ENCODE measurements around the gene TRDMT1.

TRDMT1 gene

DNA sequence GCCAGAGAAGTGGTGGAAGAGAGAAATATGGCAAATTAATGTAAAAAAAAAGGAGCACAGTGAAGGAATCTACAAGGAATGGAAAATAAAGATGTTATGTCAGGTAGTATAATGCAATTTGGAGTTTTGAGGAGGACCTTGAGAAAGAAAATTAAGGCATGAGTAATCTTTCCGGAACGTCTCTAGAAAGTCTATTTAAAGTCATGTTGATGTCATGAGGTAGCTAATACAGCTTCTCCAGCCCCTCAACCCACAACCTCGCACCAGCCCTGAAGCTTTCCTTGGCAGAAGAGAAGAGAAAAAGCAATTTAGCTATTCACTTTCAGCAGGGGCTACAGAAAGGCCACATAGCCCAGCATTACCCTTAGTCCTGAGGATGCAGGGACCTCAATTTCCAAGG lies 22.5 kb downstream of the TRDMT1 start:
- Mint-ChIP-seq H3K9me3 (no peaks in the 10 kb centered on the region), H3K27me3 (no peaks in the 10 kb centered on the region), H3K27ac (no peak overlapping the region), H3K4me1 (peaks cover 22% of the 10 kb centered on the region), H3K4me3 (no peak overlapping the region)
- DNase-seq (no peak), ATAC-seq (no peak)

DNA sequence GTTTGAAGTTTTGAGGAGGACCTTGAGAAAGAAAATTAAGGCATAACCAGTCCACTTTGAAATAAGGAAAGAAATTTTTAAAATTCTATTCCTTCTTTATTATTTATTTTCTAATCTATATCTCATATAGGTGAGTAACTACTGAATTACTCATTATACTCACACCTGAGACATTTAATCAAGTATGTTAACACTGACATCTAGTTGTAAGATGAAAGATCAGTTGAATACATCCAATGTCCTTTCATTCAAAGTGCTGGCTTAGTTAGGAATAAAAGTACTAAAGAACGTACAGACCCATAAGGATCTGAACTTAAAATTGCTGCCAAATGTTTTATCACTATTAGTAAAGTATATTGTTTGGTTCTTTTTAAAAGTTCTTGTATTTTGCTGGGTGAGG lies 23.5 kb downstream of the TRDMT1 start:
- ATAC-seq (no peak), DNase-seq (no peak)
- H3K4me3 Mint-ChIP-seq, result no peak overlapping the region
- H3K27me3 Mint-ChIP-seq, result no peaks in the 10 kb centered on the region
- H3K9me3 Mint-ChIP-seq, result no peaks in the 10 kb centered on the region
- peaks cover 22% of the 10 kb centered on the region for H3K4me1 Mint-ChIP-seq
- H3K27ac Mint-ChIP-seq, result no peak overlapping the region

DNA sequence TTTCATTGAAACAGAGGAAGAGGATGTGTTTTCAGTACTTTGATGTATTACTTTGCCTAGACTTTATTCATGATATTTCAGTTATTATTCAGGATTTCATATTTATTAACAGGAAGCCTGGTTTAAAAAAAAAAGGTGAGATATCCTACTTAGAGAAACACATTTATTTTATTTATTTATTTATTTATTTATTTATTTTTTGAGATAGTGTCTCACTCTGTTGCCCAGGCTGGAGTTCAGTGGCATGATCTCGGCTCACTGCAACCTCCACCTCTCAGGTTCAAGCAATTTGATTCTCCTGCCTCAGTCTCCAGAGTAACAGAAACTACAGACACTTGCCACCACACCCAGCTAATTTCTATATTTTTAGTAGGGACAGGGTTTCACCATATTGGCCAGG lies 24.5 kb downstream of the TRDMT1 start:
- DNase-seq (no peak), ATAC-seq (no peak)
- Mint-ChIP-seq H3K27me3 (no peaks in the 10 kb centered on the region), H3K9me3 (no peaks in the 10 kb centered on the region), H3K27ac (no peak overlapping the region), H3K4me3 (no peak overlapping the region), H3K4me1 (peaks cover 21% of the 10 kb centered on the region)

- H3K4me3 Mint-ChIP-seq, result peak overlapping the region in 1 of 2 donors; percentile 74
- peaks cover 16% of the 10 kb centered on the region for H3K4me1 Mint-ChIP-seq
These were observed 25.4 kb downstream of the TRDMT1 start for GRCh38 chr10:17176091-17176490.

DNA sequence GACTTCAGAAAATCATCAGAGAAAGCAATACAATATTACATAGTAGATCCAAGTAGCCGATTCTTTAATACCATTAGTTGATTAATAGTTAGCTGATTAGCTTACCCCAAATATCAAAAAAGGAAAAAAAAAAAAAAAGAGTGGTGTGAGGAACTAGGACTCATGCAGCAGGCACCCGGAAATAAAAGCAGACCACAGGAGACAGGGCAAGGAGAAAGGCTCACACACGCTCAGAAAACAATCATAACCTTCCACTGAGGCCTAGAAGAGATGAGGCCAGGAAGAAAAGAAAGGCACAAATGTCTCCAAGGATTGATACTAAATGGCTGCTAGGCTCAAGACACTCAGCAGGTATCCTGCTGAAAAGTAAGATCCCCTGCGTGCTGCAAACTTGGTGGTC lies 25.9 kb downstream of the TRDMT1 start:
- peak; percentile 78 for ATAC-seq
- H3K4me1 Mint-ChIP-seq, result peaks cover 16% of the 10 kb centered on the region
- H3K4me3 Mint-ChIP-seq, result peak overlapping the region; percentile 74 to 79
- H3K27ac Mint-ChIP-seq, result peak overlapping the region; percentile 78 to 97
- H3K9me3 Mint-ChIP-seq, result no peaks in the 10 kb centered on the region
- DNase-seq, result peak in 1 of 2 donors; percentile 24
- H3K27me3 Mint-ChIP-seq, result no peaks in the 10 kb centered on the region

More at GRCh38 chr10:17176091-17176490, 25.4 kb downstream of the TRDMT1 start:
- Mint-ChIP-seq H3K27ac (peak overlapping the region in 1 of 2 donors; percentile 97), H3K9me3 (no peaks in the 10 kb centered on the region), H3K27me3 (no peaks in the 10 kb centered on the region)
- DNase-seq (no peak), ATAC-seq (no peak)

- no peak for ATAC-seq
- H3K9me3 Mint-ChIP-seq, result no peaks in the 10 kb centered on the region
- peaks cover 16% of the 10 kb centered on the region for H3K4me1 Mint-ChIP-seq
- H3K27me3 Mint-ChIP-seq, result no peaks in the 10 kb centered on the region
- no peak for DNase-seq
- H3K4me3 Mint-ChIP-seq, result no peak overlapping the region
- no peak overlapping the region for H3K27ac Mint-ChIP-seq
These were observed 26.8 kb downstream of the TRDMT1 start for GRCh38 chr10:17174626-17175025.

GRCh38 chr10:17171141-17171641 lies 30.3 kb downstream of the TRDMT1 start:
- no peak overlapping the region for H3K27ac Mint-ChIP-seq
- no peaks in the 10 kb centered on the region for H3K9me3 Mint-ChIP-seq
- H3K4me3 Mint-ChIP-seq, result no peak overlapping the region
- no peaks in the 10 kb centered on the region for H3K27me3 Mint-ChIP-seq
- no peak for DNase-seq
- peaks cover 11% of the 10 kb centered on the region for H3K4me1 Mint-ChIP-seq
- no peak for ATAC-seq

DNA sequence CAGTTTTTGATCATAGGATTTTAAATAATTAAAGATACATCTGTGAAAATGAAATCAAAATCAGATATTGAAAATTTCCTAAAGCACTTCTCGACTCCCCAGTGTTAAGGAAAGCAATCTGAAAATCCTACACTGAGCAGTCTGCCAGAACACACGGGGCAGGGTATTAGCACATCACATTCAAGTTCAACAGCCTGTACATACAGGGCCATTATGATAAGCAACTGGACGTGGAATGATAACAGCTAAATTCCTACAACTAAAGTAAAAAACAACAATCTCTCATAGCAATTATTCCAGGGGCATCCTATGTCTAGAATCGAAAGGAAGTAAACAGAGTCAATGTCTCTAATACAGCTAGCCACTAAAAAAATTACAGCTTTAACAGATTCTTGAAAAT lies 31.7 kb downstream of the TRDMT1 start:
- Mint-ChIP-seq H3K9me3 (no peaks in the 10 kb centered on the region), H3K27me3 (no peaks in the 10 kb centered on the region), H3K4me1 (peaks cover under 1% of the 10 kb centered on the region), H3K4me3 (no peak overlapping the region), H3K27ac (no peak overlapping the region)
- ATAC-seq (no peak), DNase-seq (no peak)

DNA sequence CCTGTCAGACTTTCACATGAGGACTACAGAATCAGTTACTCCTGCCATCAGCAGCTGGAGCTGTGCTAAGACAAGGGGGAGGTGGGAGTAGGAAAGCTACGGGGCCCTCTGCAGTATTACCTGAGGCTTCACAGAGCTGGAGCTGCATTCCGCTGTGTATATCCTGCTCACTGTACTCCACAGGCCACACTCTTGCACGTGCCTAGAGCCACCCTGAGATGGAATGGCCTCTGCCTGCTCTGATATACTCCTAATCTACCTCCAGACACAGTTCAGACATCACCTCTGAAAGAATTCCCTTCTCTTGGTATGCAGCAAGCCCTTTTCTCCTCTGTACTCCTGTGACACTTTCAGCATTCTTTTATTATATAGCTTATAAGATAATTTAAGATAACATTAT lies 34.8 kb downstream of the TRDMT1 start:
- Mint-ChIP-seq H3K9me3 (no peaks in the 10 kb centered on the region), H3K27ac (no peak overlapping the region), H3K27me3 (no peaks in the 10 kb centered on the region), H3K4me1 (no peaks in the 10 kb centered on the region), H3K4me3 (no peak overlapping the region)
- ATAC-seq (no peak), DNase-seq (no peak)

DNA sequence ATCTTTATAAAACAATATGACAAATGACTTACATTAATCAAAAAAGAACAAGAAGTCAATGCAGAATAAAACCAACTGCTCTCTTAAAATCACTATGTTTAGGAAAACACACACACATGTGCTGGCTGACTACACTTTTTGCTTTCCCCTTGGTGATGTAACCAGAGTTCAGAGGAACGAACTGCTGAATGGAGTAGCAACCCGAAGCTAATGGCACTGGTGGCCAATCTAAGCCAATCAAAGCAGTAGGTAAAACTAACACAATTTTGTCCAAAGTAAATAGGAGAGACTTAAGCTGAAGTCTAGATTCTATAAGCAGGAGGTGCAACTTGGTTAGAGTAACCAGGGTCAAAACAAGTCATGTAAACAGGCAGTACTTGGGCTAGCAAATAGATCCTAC lies 38.6 kb downstream of the TRDMT1 start:
- Mint-ChIP-seq H3K4me3 (no peak overlapping the region), H3K27me3 (no peaks in the 10 kb centered on the region), H3K4me1 (no peaks in the 10 kb centered on the region), H3K9me3 (no peaks in the 10 kb centered on the region), H3K27ac (no peak overlapping the region)
- DNase-seq, result no peak
- ATAC-seq, result no peak

DNA sequence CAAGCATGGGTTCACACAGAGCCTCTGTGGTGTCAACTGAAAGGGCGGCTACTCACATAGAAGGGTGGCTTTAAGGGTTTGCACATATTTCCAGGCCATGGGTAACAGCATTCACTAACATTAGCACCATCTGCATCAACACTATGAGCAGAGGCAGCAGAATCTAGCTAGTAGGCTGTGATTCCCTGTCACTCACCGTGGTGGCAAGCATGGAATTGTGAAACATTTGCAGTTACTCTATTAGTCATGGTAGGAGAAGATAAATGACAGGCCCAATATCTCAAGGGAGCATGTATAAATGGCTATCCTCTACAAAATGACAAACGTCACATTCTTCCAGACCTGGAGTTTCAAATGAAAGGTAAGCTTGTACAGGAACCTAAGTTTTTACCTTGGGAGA lies 39.7 kb downstream of the TRDMT1 start:
- Mint-ChIP-seq H3K4me1 (no peaks in the 10 kb centered on the region), H3K27ac (no peak overlapping the region), H3K4me3 (no peak overlapping the region), H3K9me3 (no peaks in the 10 kb centered on the region), H3K27me3 (no peaks in the 10 kb centered on the region)
- ATAC-seq, result no peak
- DNase-seq, result no peak

DNA sequence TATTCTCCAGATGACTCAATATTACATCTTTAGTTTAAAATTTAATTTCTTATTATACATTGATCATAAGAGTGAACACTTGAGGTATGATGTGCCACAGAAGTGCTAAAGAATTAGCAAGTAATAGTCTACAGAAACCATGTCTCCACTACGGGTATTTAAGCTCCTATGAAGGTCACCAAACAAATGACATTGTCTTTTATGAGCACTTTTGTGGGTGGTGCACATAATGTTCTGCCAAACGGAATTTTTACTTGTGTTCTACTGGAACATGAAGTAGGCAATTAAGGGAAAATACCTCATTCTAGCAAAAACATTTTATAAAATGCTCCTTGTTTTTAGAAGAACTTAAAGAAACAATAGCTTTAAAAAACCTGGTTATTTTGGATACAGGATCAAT lies 44.4 kb downstream of the TRDMT1 start:
- Mint-ChIP-seq H3K9me3 (no peaks in the 10 kb centered on the region), H3K4me1 (peaks cover 5% of the 10 kb centered on the region), H3K27ac (no peak overlapping the region), H3K27me3 (no peaks in the 10 kb centered on the region), H3K4me3 (no peak overlapping the region)
- DNase-seq, result no peak
- ATAC-seq, result no peak

- no peak overlapping the region for H3K27ac Mint-ChIP-seq
- no peak for ATAC-seq
These were observed 45.6 kb downstream of the TRDMT1 start for GRCh38 chr10:17155826-17156225.

GRCh38 chr10:17154116-17154515 lies 47.4 kb downstream of the TRDMT1 start:
- Mint-ChIP-seq H3K9me3 (no peaks in the 10 kb centered on the region), H3K4me3 (no peak overlapping the region), H3K27ac (no peak overlapping the region), H3K4me1 (peaks cover 5% of the 10 kb centered on the region), H3K27me3 (no peaks in the 10 kb centered on the region)
- ATAC-seq (no peak), DNase-seq (no peak)

More at GRCh38 chr10:17155826-17156225, 45.6 kb downstream of the TRDMT1 start:
- Mint-ChIP-seq H3K4me3 (no peak overlapping the region), H3K4me1 (peaks cover 5% of the 10 kb centered on the region), H3K9me3 (no peaks in the 10 kb centered on the region), H3K27me3 (no peaks in the 10 kb centered on the region)
- no peak for DNase-seq

GRCh38 chr10:17153321-17153720 lies 48.2 kb downstream of the TRDMT1 start:
- Mint-ChIP-seq H3K9me3 (no peaks in the 10 kb centered on the region), H3K4me1 (peaks cover 5% of the 10 kb centered on the region), H3K4me3 (no peak overlapping the region), H3K27me3 (no peaks in the 10 kb centered on the region), H3K27ac (no peak overlapping the region)
- ATAC-seq (no peak), DNase-seq (no peak)

DNA sequence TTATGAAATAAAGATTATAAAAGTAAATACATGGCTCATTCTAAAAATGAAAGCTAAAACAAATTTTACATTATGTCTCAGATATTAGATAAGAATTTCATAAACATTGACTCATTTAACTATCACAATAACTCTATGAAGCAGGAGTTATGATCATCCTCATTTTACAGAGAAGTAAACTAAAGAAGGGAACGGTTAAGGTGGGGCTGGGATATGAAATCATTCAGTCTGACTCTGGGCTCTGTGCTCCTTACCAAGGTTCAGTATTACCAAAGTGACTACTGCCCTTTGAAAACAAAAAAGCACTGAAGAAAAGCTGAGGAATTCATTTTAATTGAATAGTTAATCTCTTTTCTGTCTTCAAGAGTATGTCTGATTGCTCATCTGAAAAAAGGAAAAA lies 49.8 kb downstream of the TRDMT1 start:
- no peak for ATAC-seq
- Mint-ChIP-seq H3K4me1 (peaks cover 5% of the 10 kb centered on the region), H3K4me3 (no peak overlapping the region), H3K9me3 (no peaks in the 10 kb centered on the region), H3K27ac (no peak overlapping the region), H3K27me3 (no peaks in the 10 kb centered on the region)
- no peak for DNase-seq

- H3K27ac Mint-ChIP-seq, result no peak overlapping the region
- H3K4me3 Mint-ChIP-seq, result no peak overlapping the region
- H3K9me3 Mint-ChIP-seq, result no peaks in the 10 kb centered on the region
- DNase-seq, result no peak
- ATAC-seq, result no peak
- H3K27me3 Mint-ChIP-seq, result no peaks in the 10 kb centered on the region
- H3K4me1 Mint-ChIP-seq, result peaks cover 27% of the 10 kb centered on the region
These were observed 53.5 kb downstream of the TRDMT1 start for GRCh38 chr10:17147884-17148489.
